ENCODE data around the gene PAXX. TPM values are rescaled to one million over a fixed set of nuclear protein-coding genes. Genes with fewer than 3 reads are reported as not detected.

Gene PAXX
- total RNA-seq, 1 donor from 2014 or later: 84.9 TPM

- Mint-ChIP-seq H3K27me3 (ENCODE audit: low read depth) (no peaks in the 10 kb centered on the region), H3K27ac (ENCODE audit: unreplicated experiment) (no peak overlapping the region), H3K36me3 (ENCODE audit: low read depth) (no peaks in the 10 kb centered on the region), H3K9me3 (no peaks in the 10 kb centered on the region), H3K4me3 (peak overlapping the region; percentile 84), H3K4me1 (peaks cover 4% of the 10 kb centered on the region)
- no peak for TF ChIP-seq CTCF (conservative IDR thresholded peaks at IDR 0.05)
- no peak for DNase-seq (ENCODE audit: low read depth, low spot score)
These were observed 42.9 kb upstream of the PAXX start for GRCh38 chr9:136949239-136949816.

- peak; percentile 29 for TF ChIP-seq CTCF (conservative IDR thresholded peaks at IDR 0.05)
- no peaks in the 10 kb centered on the region for H3K27me3 Mint-ChIP-seq (ENCODE audit: low read depth)
- H3K9me3 Mint-ChIP-seq: no peaks in the 10 kb centered on the region
- no peaks in the 10 kb centered on the region for H3K36me3 Mint-ChIP-seq (ENCODE audit: low read depth)
- H3K4me3 Mint-ChIP-seq: peak overlapping the region; percentile 84
- peaks cover 4% of the 10 kb centered on the region for H3K4me1 Mint-ChIP-seq
- peak; percentile 83 for DNase-seq (ENCODE audit: low read depth, low spot score)
- peak overlapping the region; percentile 78 for H3K27ac Mint-ChIP-seq (ENCODE audit: unreplicated experiment)
These were observed 42.2 kb upstream of the PAXX start for GRCh38 chr9:136949817-136950655.

- H3K27me3 Mint-ChIP-seq (ENCODE audit: low read depth): no peaks in the 10 kb centered on the region
- no peaks in the 10 kb centered on the region for H3K36me3 Mint-ChIP-seq (ENCODE audit: low read depth)
- no peak for TF ChIP-seq CTCF (conservative IDR thresholded peaks at IDR 0.05)
- DNase-seq (ENCODE audit: low read depth, low spot score): no peak
- no peaks in the 10 kb centered on the region for H3K9me3 Mint-ChIP-seq
- H3K4me1 Mint-ChIP-seq: peaks cover 4% of the 10 kb centered on the region
- H3K27ac Mint-ChIP-seq (ENCODE audit: unreplicated experiment): peak overlapping the region; percentile 78
- H3K4me3 Mint-ChIP-seq: peak overlapping the region; percentile 84
These were observed 41.5 kb upstream of the PAXX start for GRCh38 chr9:136950656-136951276.

- Mint-ChIP-seq H3K27ac (ENCODE audit: unreplicated experiment) (no peak within 1 kb of the TSS), H3K27me3 (ENCODE audit: low read depth) (no peaks in the 10 kb centered on the region), H3K9me3 (peaks cover 6% of the 10 kb centered on the region), H3K4me1 (peaks cover 4% of the 10 kb centered on the region), H3K36me3 (ENCODE audit: low read depth) (no peaks in the 10 kb centered on the region), H3K4me3 (peak within 1 kb of the TSS; percentile 38)
- no peak for DNase-seq (ENCODE audit: low read depth, low spot score)
- no peak for TF ChIP-seq CTCF (conservative IDR thresholded peaks at IDR 0.05)
These were observed 40.5 kb upstream of the PAXX start, which contains the start of gene LCN12 for GRCh38 chr9:136951541-136952320. Gene LCN12 (plus strand): TSS chr9:136952273. CDS start chr9:136952328, 55 bp downstream.

- H3K4me1 Mint-ChIP-seq: peaks cover 4% of the 10 kb centered on the region
- H3K36me3 Mint-ChIP-seq (ENCODE audit: low read depth): no peaks in the 10 kb centered on the region
- no peaks in the 10 kb centered on the region for H3K27me3 Mint-ChIP-seq (ENCODE audit: low read depth)
- peaks cover 7% of the 10 kb centered on the region for H3K9me3 Mint-ChIP-seq
- no peak for DNase-seq (ENCODE audit: low read depth, low spot score)
- H3K4me3 Mint-ChIP-seq: no peak overlapping the region
- H3K27ac Mint-ChIP-seq (ENCODE audit: unreplicated experiment): no peak overlapping the region
- TF ChIP-seq CTCF (conservative IDR thresholded peaks at IDR 0.05): no peak
These were observed 39.8 kb upstream of the PAXX start for GRCh38 chr9:136952321-136952850.

Data from neural crest cell (in vitro differentiated cells).